ENCODE measurements around the gene SHOX.
"Not testable (repeated sequence)": the region's sequence is repeated elsewhere in the genome, so short reads cannot be mapped to it uniquely, and the experiment has no call there.

SHOX gene

GRCh38 chrX:621705-622503 lies 8.7 kb upstream of the SHOX start:
- in situ Hi-C loops (cut with HindIII; ENCODE audit: low sequenced_read_pairs) = no loop called here

GRCh38 chrX:622802-623201 lies 7.8 kb upstream of the SHOX start:
- in situ Hi-C loops (cut with HindIII; ENCODE audit: low sequenced_read_pairs) = not testable (repeated sequence)

- in situ Hi-C loops (cut with HindIII; ENCODE audit: low sequenced_read_pairs) = no loop called here
These were observed 7.4 kb upstream of the SHOX start for GRCh38 chrX:623268-623598.

GRCh38 chrX:623599-624315 lies 6.8 kb upstream of the SHOX start:
- in situ Hi-C loops (cut with HindIII; ENCODE audit: low sequenced_read_pairs) = no loop called here

GRCh38 chrX:625137-625691 lies 5.4 kb upstream of the SHOX start:
- in situ Hi-C loops (cut with HindIII; ENCODE audit: low sequenced_read_pairs) = no loop called here

- in situ Hi-C loops (cut with HindIII; ENCODE audit: low sequenced_read_pairs) = not testable (repeated sequence)
These were observed 4.5 kb upstream of the SHOX start for GRCh38 chrX:626047-626446.

GRCh38 chrX:626745-627509 lies 3.7 kb upstream of the SHOX start:
- in situ Hi-C loops (cut with HindIII; ENCODE audit: low sequenced_read_pairs) = no loop called here

- in situ Hi-C loops (cut with HindIII; ENCODE audit: low sequenced_read_pairs) = no loop called here
These were observed 3.0 kb upstream of the SHOX start for GRCh38 chrX:627510-627981.

- in situ Hi-C loops (cut with HindIII; ENCODE audit: low sequenced_read_pairs) = no loop called here
These were observed 2.6 kb upstream of the SHOX start for GRCh38 chrX:627995-628394.

GRCh38 chrX:629230-630006 lies 1.2 kb upstream of the SHOX start:
- in situ Hi-C loops (cut with HindIII; ENCODE audit: low sequenced_read_pairs) = no loop called here

GRCh38 chrX:630007-630611 lies 482 bp upstream of the SHOX start:
- in situ Hi-C loops (cut with HindIII; ENCODE audit: low sequenced_read_pairs) = no loop called here

GRCh38 chrX:631802-632365 lies 1.3 kb downstream of the SHOX start:
- in situ Hi-C loops (cut with HindIII; ENCODE audit: low sequenced_read_pairs) = no loop called here

- in situ Hi-C loops (cut with HindIII; ENCODE audit: low sequenced_read_pairs) = no loop called here
These were observed 1.9 kb downstream of the SHOX start for GRCh38 chrX:632366-633042.

GRCh38 chrX:633043-633984 lies 2.7 kb downstream of the SHOX start:
- in situ Hi-C loops (cut with HindIII; ENCODE audit: low sequenced_read_pairs) = no loop called here

- in situ Hi-C loops (cut with HindIII; ENCODE audit: low sequenced_read_pairs) = no loop called here
These were observed 3.7 kb downstream of the SHOX start for GRCh38 chrX:633985-634958.

- in situ Hi-C loops (cut with HindIII; ENCODE audit: low sequenced_read_pairs) = no loop called here
These were observed 5.0 kb downstream of the SHOX start for GRCh38 chrX:635428-636090.

Data from DLD1 (cell line).